GM12875 (cell line): ENCODE results near the gene HIGD1C.
"Not testable (repeated sequence)": the region's sequence is repeated elsewhere in the genome, so short reads cannot be mapped to it uniquely, and the experiment has no call there.

Experiments
- H3K4me3 ChIP-seq: one replicate; pipeline ENCODE4 v1.5.1; 2011; ENCODE audit warnings: low read depth, low read length, control low read depth
- CTCF ChIP-seq: IDR thresholded peaks from 2 replicates; pipeline ENCODE4 v1.5.1; 2011; ENCODE audit warnings: low read depth, mild to moderate bottlenecking, control low read depth, inconsistent platforms, low read length, moderate library complexity, borderline replicate concordance; ENCODE audit not compliant: insufficient read depth

Gene HIGD1C

GRCh38 chr12:50927356-50927755 is 25.0 kb upstream of the HIGD1C start:
- H3K4me3 ChIP-seq = no peak overlapping the region
- TF ChIP-seq CTCF = no peak

DNA sequence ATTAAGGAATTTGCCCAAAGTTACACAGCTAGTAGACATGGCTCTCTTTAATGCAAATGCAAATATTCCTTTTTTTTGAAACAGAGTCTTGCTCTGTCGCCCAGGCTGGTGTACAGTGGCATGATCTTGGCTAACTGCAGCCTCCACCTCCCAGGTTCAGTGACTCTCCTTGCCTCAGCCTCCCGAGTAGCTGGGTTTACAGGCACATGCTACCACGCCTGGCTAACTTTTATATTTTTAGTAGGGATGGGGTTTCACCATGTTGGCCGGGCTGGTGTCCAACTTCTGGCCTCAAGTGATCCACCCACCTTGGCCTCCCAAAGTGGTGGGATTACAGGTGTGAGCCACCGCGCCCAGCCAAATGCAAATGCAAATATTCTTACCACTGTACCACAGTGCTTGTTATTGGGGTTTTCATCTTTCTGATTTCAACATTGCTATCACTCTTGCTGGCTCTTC is 24.5 kb upstream of the HIGD1C start:
- no peak overlapping the region for H3K4me3 ChIP-seq
- TF ChIP-seq CTCF = no peak

- no peak overlapping the region for H3K4me3 ChIP-seq
- no peak for TF ChIP-seq CTCF
These were observed 24.0 kb upstream of the HIGD1C start for GRCh38 chr12:50928392-50928791.

GRCh38 chr12:50929831-50930230 is 22.5 kb upstream of the HIGD1C start:
- H3K4me3 ChIP-seq = no peak overlapping the region
- no peak for TF ChIP-seq CTCF

DNA sequence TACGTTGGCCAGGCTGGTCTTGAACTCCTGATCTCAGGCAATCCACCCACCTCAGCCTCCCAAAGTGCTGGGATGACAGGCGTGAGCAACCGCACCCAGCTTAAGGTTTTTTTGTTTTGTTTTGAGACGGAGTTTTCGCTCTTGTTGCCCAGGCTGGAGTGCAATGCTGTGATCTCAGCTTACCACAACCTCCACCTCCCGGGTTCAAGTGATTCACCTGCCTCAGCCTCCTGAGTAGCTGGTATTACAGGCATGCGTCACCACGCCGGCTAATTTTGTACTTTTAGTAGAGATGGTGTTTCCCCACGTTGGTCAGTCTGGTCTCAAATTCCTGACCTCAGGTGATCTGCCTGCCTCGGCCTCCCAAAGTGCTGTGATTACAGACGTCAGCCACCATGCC is 21.9 kb upstream of the HIGD1C start:
- not testable (repeated sequence) for H3K4me3 ChIP-seq

GRCh38 chr12:50932787-50933280 is 19.5 kb upstream of the HIGD1C start:
- H3K4me3 ChIP-seq = no peak overlapping the region
- no peak for TF ChIP-seq CTCF

DNA sequence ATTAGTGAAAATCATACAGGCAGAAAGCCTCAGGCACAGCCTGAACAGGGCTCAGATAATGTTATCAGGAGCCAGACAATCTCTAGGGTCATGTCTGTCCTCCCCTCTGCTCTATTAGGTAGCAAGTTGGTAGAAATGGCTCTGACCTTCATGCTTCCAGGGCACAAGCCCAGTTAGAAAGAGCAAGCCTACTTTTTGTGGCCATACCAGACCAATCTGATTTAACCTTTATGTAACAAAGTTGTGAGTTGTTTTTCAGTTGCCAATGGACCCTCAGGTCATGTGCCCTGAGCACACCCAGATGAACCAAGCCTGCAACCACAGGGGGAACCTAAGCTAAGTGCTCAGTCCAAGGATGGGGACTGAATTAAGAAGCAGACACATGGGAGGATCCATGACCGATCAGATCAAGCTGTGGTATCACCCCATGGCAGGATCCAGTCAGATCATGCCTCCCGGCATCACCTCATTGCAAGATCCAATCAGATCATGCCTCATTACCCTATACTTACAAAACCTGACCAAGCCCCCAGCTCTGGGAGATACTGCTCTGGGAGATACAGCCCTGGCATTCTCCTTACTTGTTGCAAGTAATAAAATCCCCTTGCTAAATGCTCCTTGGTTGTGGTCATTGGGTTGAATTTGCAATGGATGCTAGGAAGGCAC is 18.8 kb upstream of the HIGD1C start:
- no peak for TF ChIP-seq CTCF
- no peak overlapping the region for H3K4me3 ChIP-seq
